A549 (cell line): ENCODE measurements around the gene KRT27. TPM values are rescaled to one million over a fixed set of nuclear protein-coding genes. Genes with fewer than 3 reads are reported as not detected.

Experiments used
- ATAC-seq, 2 experiments: fragments of 200-7000 bp in 1 of 2; fragments of >200 bp in 1 of 2; cut with Nextera tagmentation in 1 of 2; cut with Tn5 transposase in 1 of 2; 3 replicates each; pipeline versions ENCODE4 v1.8.0 to v1.9.1; 2018 to 2020; ENCODE audit warnings: mild to moderate bottlenecking in 1 of 2, moderate library complexity in 1 of 2
- CTCF ChIA-PET: fragments of 300-600 bp; sonication (Branson Sonifier 250); formaldehyde crosslinking; extraction: SDS; loops from one replicate; lab custom pipeline; 2021; ENCODE audit warnings: antibody characterized with exemption, inconsistent platforms; lab: Yijun Ruan, JAX
- POLR2A ChIA-PET: fragments of 350-600 bp; formaldehyde crosslinking; extraction: SDS; loops from one replicate; lab custom pipeline; 2021; ENCODE audit warnings: antibody characterized with exemption, inconsistent platforms; lab: Yijun Ruan, JAX
- DNase-seq, 2 experiments: peaks; one replicate each; pipeline versions ENCODE4 v3.0.0 to v3.0.0-alpha.2; 2011 to 2016; ENCODE audit warnings: low read depth in 1 of 2, low spot score in 1 of 2
- FAIRE-seq: peaks from 2 replicates; lab custom pipeline; 2011; peaks lifted over from hg19 to GRCh38; lab: Jason Lieb, UNC
- H3K27ac ChIP-seq, 2 experiments: fragments of >200 bp; sonication (Bioruptor Twin); formaldehyde crosslinking; 3 replicates each; pipeline ENCODE4 v1.5.1; 2016 to 2017
- H3K4me1 ChIP-seq: fragments of >200 bp; sonication (Bioruptor Twin); formaldehyde crosslinking; 3 replicates; pipeline ENCODE4 v1.6.1; 2016
- H3K4me2 ChIP-seq: fragments of >200 bp; sonication (Bioruptor Twin); formaldehyde crosslinking; 3 replicates; pipeline ENCODE4 v1.6.1; 2016
- H3K4me3 ChIP-seq: fragments of >200 bp; sonication (Bioruptor Twin); formaldehyde crosslinking; 3 replicates; pipeline ENCODE4 v1.5.1; 2016
- H3K9me3 ChIP-seq: fragments of >200 bp; sonication (Bioruptor Twin); formaldehyde crosslinking; 3 replicates; pipeline ENCODE4 v1.6.1; 2016
- BHLHE40 ChIP-seq: IDR thresholded peaks from 2 replicates; pipeline ENCODE4 v1.6.1; 2012; ENCODE audit warnings: low read depth, low read length, inconsistent platforms
- CBX2 ChIP-seq: fragments of 200-600 bp; sonication (generic); IDR thresholded peaks from 2 replicates; pipeline ENCODE4 v1.6.1; 2016; ENCODE audit warnings: low read depth, mild to moderate bottlenecking, borderline replicate concordance
- CBX8 ChIP-seq: fragments of 200-600 bp; sonication (generic); IDR thresholded peaks from 2 replicates; pipeline ENCODE4 v1.6.1; 2016
- CHD4 ChIP-seq: fragments of 200-600 bp; sonication (generic); IDR thresholded peaks from 2 replicates; pipeline ENCODE4 v1.6.1; 2016; ENCODE audit warnings: antibody characterized with exemption, mild to moderate bottlenecking, borderline replicate concordance
- EHF ChIP-seq: fragments of 250-450 bp; sonication (Bioruptor Pico); IDR thresholded peaks from 2 replicates; pipeline ENCODE4 v1.5.0; 2020; ENCODE audit warnings: mild to moderate bottlenecking
- EP300 ChIP-seq, 2 experiments: fragments of >200 bp; sonication (Bioruptor Twin); formaldehyde crosslinking; IDR thresholded peaks; 2 replicates in 1 of 2; 3 replicates in 1 of 2; pipeline ENCODE4 v1.6.1; 2016 to 2017
- HEYL ChIP-seq: fragments of 250-450 bp; sonication (Bioruptor Pico); IDR thresholded peaks from 2 replicates; pipeline ENCODE4 v1.8.0; 2021; ENCODE audit warnings: mild to moderate bottlenecking, moderate library complexity
- HOXB5 ChIP-seq: fragments of 250-450 bp; sonication (Bioruptor Pico); IDR thresholded peaks from 2 replicates; pipeline ENCODE4 v1.5.0; 2020; ENCODE audit warnings: mild to moderate bottlenecking, moderate library complexity
- JUN ChIP-seq, 2 experiments: fragments of >200 bp; sonication (Bioruptor Twin); formaldehyde crosslinking; IDR thresholded peaks; 2 replicates in 1 of 2; 3 replicates in 1 of 2; pipeline ENCODE4 v1.6.1; 2016 to 2017
- KDM1A ChIP-seq: fragments of 200-600 bp; sonication (generic); IDR thresholded peaks from 2 replicates; pipeline ENCODE4 v1.6.1; 2016; ENCODE audit warnings: low read depth, mild to moderate bottlenecking
- KDM5A ChIP-seq: fragments of 200-600 bp; sonication (generic); IDR thresholded peaks from 2 replicates; pipeline ENCODE4 v1.6.1; 2016; ENCODE audit warnings: antibody characterized with exemption, mild to moderate bottlenecking
- NR3C1 ChIP-seq: fragments of >200 bp; sonication (Bioruptor Twin); formaldehyde crosslinking; IDR thresholded peaks from 3 replicates; pipeline ENCODE4 v1.6.1; 2017
- RAD21 ChIP-seq, 2 experiments: fragments of >200 bp in 1 of 2; sonication (Bioruptor Twin) in 1 of 2; formaldehyde crosslinking in 1 of 2; IDR thresholded peaks in 1 of 2; conservative IDR thresholded peaks in 1 of 2; 2 replicates in 1 of 2; 3 replicates in 1 of 2; pipeline ENCODE4 v1.6.1; 2012 to 2018; ENCODE audit warnings: inconsistent platforms in 1 of 2
- RARB ChIP-seq: fragments of 250-450 bp; sonication (Bioruptor Pico); IDR thresholded peaks from 2 replicates; pipeline ENCODE4 v1.8.0; 2021; ENCODE audit warnings: mild to moderate bottlenecking, moderate library complexity
- RNF2 ChIP-seq: fragments of 200-600 bp; sonication (generic); IDR thresholded peaks from 2 replicates; pipeline ENCODE4 v1.6.1; 2016; ENCODE audit warnings: low read depth, mild to moderate bottlenecking, antibody characterized with exemption, moderate library complexity, borderline replicate concordance
- TFCP2L1 ChIP-seq: fragments of 250-450 bp; sonication (Bioruptor Pico); IDR thresholded peaks from 2 replicates; pipeline ENCODE4 v1.5.0; 2021; ENCODE audit warnings: mild to moderate bottlenecking
- ZSCAN20 ChIP-seq: fragments of 250-450 bp; sonication (Bioruptor Pico); IDR thresholded peaks from 2 replicates; pipeline ENCODE4 v1.8.0; 2022; ENCODE audit warnings: mild to moderate bottlenecking, moderate library complexity
- WGBS: methylation state at CpG from one replicate; pipeline ENCODE4 v1.1.6; 2017; ENCODE audit errors: missing lambda C conversion rate; 5-methylcytosine and 5-hydroxymethylcytosine counted together
- polyA plus RNA-seq, 4 experiments: library from polyadenylated mRNA; depleted of rRNA in 3 of 4; stranded (reverse); fragments of >200 nt; fragmentation: RNase III in 1 of 4; extraction: RNeasy Plus Mini Kit Qiagen cat#74134 plus additional on column Dnase treatment in 1 of 4; gene quantifications; 2 replicates in 3 of 4; 3 replicates in 1 of 4; pipeline ENCODE4 v1.2.3, GENCODE V29; 2011 to 2017
- TF ChIP-seq, protein P1 (sequence below): fragments of >200 bp; sonication (Bioruptor Twin); formaldehyde crosslinking; IDR thresholded peaks from 3 replicates; pipeline ENCODE4 v1.5.1; 2016
- TF ChIP-seq, protein P2 (sequence below): fragments of 250-450 bp; sonication (Bioruptor Pico); IDR thresholded peaks from 2 replicates; pipeline ENCODE4 v1.5.0; 2020; ENCODE audit warnings: low read depth, mild to moderate bottlenecking, moderate library complexity
- TF ChIP-seq, protein P3 (sequence below): IDR thresholded peaks from 2 replicates; pipeline ENCODE4 v1.6.1; 2012
- TF ChIP-seq, protein P4 (sequence below): fragments of >200 bp; sonication (Bioruptor Twin); formaldehyde crosslinking; IDR thresholded peaks from 3 replicates; pipeline ENCODE4 v1.6.1; 2016
- TF ChIP-seq, protein P5 (sequence below): fragments of >200 bp; sonication (Bioruptor Twin); formaldehyde crosslinking; IDR thresholded peaks from 2 replicates; pipeline ENCODE4 v1.6.1; 2016

Gene KRT27
- polyA plus RNA-seq, 2 of the 4 experiments (the other 2 are of a cell fraction) = not detected

DNA sequence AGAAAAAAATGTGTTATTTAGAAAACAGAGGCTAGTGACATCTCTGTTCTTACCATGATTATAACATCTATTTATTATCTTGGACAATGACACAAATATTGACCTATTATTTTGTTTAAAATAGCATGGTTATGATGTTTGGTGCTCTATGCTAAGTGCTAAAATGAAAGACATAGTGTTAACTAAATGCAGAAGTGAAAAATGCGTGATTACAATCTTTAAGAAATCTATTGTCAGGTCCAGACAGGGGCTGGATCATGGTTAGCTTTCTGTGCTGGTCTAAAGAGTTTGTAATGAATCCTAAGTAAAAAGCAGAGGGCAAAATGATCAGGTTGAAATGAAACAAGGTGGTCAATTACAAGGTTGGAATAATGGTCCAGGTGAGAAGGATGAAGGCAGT lies 18.0 kb upstream of the KRT27 start:
- H3K4me3 ChIP-seq = no peak overlapping the region

DNA sequence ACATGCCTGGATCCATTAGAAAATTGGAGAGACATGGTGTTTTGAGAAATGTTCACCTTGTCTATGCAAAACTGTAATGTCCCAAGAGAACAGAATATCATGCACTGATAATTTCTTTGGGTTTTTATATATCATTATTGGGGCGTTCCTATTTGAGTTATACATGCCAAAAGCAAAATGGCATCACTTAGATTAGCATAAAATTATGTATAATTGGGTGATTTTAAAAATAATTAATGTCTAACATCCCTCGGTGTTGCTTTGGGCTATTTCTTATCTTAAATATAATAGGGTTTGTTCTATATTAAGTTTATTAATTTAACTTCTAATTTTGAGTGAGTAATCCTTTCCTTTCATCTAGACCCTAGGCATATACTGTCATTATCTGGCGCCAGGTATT lies 17.5 kb upstream of the KRT27 start, which contains the start of gene KRT28:
Gene KRT28, minus strand, starts transcription at position 101 of the 400 bp plus-strand sequence. Its CDS starts 66 bp downstream, at position 35.
- FAIRE-seq (no peak), DNase-seq (no peak), ATAC-seq (no peak)
- ChIA-PET CTCF (interaction anchor here (0.6 to 8.3 kb wide), 4 partner anchors 180 to 863 kb away, joined by 3 to 86 read pairs (median 4); no protein-coding TSS in a partner anchor), POLR2A (no interaction called here)
- no peak within 1 kb of the TSS for H3K4me2 ChIP-seq
- WGBS = 55% methylated on average over 3 of the region's 3 CpGs
- H3K4me1 ChIP-seq = peaks cover 7% of the 10 kb centered on the region
- H3K27ac ChIP-seq = no peak within 1 kb of the TSS
- TF ChIP-seq EHF (CRISPR knock-in tag) = no peak
- TF ChIP-seq, protein P1, sequence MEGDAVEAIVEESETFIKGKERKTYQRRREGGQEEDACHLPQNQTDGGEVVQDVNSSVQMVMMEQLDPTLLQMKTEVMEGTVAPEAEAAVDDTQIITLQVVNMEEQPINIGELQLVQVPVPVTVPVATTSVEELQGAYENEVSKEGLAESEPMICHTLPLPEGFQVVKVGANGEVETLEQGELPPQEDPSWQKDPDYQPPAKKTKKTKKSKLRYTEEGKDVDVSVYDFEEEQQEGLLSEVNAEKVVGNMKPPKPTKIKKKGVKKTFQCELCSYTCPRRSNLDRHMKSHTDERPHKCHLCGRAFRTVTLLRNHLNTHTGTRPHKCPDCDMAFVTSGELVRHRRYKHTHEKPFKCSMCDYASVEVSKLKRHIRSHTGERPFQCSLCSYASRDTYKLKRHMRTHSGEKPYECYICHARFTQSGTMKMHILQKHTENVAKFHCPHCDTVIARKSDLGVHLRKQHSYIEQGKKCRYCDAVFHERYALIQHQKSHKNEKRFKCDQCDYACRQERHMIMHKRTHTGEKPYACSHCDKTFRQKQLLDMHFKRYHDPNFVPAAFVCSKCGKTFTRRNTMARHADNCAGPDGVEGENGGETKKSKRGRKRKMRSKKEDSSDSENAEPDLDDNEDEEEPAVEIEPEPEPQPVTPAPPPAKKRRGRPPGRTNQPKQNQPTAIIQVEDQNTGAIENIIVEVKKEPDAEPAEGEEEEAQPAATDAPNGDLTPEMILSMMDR = no peak
- TF ChIP-seq, protein P2, sequence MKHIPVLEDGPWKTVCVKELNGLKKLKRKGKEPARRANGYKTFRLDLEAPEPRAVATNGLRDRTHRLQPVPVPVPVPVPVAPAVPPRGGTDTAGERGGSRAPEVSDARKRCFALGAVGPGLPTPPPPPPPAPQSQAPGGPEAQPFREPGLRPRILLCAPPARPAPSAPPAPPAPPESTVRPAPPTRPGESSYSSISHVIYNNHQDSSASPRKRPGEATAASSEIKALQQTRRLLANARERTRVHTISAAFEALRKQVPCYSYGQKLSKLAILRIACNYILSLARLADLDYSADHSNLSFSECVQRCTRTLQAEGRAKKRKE (CRISPR knock-in tag) = no peak
- no peaks in the 10 kb centered on the region for H3K9me3 ChIP-seq
- H3K4me3 ChIP-seq = no peak within 1 kb of the TSS

More for the DNA sequence above, 18.0 kb upstream of the KRT27 start:
- Histone ChIP-seq H3K27ac (no peak overlapping the region), H3K4me1 (peaks cover 7% of the 10 kb centered on the region), H3K4me2 (no peak overlapping the region), H3K9me3 (no peaks in the 10 kb centered on the region; the same call in 2 of the 3 replicates)
- no peak for ATAC-seq
- 81% methylated on average over 1 of the region's 1 CpG for WGBS
- FAIRE-seq = peak; percentile 32
- CTCF ChIA-PET = interaction anchor here (0.6 to 8.3 kb wide), 5 partner anchors 10 to 863 kb away, joined by 3 to 86 read pairs (median 9); no protein-coding TSS in a partner anchor
- no peak for DNase-seq
- POLR2A ChIA-PET = no interaction called here
- TF ChIP-seq KDM5A = no peak
- TF ChIP-seq, protein P3, sequence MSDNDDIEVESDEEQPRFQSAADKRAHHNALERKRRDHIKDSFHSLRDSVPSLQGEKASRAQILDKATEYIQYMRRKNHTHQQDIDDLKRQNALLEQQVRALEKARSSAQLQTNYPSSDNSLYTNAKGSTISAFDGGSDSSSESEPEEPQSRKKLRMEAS = no peak
- TF ChIP-seq JUN (IDR thresholded peaks at IDR 0.05) = no peak
- TF ChIP-seq, protein P4, sequence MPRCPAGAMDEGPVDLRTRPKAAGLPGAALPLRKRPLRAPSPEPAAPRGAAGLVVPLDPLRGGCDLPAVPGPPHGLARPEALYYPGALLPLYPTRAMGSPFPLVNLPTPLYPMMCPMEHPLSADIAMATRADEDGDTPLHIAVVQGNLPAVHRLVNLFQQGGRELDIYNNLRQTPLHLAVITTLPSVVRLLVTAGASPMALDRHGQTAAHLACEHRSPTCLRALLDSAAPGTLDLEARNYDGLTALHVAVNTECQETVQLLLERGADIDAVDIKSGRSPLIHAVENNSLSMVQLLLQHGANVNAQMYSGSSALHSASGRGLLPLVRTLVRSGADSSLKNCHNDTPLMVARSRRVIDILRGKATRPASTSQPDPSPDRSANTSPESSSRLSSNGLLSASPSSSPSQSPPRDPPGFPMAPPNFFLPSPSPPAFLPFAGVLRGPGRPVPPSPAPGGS = no peak
- no peak for TF ChIP-seq CBX2
- TF ChIP-seq, protein P5, sequence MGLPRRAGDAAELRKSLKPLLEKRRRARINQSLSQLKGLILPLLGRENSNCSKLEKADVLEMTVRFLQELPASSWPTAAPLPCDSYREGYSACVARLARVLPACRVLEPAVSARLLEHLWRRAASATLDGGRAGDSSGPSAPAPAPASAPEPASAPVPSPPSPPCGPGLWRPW = no peak
- no peak for TF ChIP-seq RNF2
- TF ChIP-seq KDM1A = no peak

DNA sequence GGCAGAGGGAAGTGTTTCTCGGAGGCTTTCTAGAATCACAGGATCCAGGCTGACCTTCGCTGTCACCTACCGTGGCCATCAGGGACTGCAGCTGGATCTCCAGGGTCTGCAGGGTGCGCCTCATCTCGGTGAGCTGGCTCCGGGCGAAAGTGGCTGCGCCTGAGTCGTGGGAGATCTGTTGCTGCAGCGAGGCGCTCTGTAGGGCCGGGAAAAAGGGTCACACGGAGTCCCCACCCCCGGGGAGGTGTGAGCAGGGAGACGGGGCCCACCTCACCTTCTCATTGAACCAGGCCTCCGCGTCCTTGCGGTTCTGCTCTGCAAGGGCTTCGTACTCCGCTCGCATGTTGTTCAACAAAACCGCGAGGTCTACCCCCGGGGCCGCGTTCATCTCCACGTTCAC lies 14.5 kb upstream of the KRT27 start:
- H3K9me3 ChIP-seq = no peaks in the 10 kb centered on the region
- ATAC-seq = no peak
- WGBS = 84% methylated on average over 27 of the region's 27 CpGs
- H3K4me2 ChIP-seq = no peak overlapping the region
- no peaks in the 10 kb centered on the region for H3K4me1 ChIP-seq
- DNase-seq = no peak
- no peak overlapping the region for H3K27ac ChIP-seq
- ChIA-PET POLR2A (no interaction called here), CTCF (interaction anchor here (0.6 to 11.5 kb wide), 8 partner anchors 14 to 983 kb away, joined by 3 to 304 read pairs (median 8); no protein-coding TSS in a partner anchor)
- FAIRE-seq = no peak
- TF ChIP-seq, protein P5 = no peak
- no peak overlapping the region for H3K4me3 ChIP-seq

DNA sequence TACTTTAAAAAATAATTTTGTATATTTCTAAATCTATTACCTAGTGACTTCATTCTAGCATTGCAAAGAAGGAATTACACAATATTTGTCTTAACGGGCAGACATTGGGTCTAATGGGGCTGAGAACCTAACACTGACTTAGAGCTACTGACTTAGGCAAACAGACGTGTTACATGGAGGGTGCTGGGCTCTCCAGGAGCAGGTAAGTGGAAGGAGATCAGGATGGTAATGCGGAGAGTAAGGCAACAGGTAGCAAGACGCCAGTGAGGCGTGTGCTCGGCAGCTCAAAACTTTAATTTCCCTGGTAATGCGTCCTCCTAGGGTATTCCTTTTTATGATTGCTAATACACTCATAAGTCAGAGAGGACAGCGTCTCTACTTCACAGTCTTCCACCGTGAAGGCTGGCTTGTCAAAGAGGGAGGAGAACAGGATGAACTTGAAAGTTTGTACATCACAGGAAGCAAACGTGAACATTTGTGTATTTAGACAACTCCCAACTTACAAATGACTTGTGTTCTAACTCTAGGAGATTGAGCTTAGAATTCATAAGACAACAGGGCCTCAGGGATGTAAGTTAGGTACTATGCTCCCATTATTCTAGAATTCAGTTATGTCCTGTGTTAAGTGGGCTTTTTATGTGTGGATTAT lies 12.8 kb upstream of the KRT27 start:
- Histone ChIP-seq H3K27ac (no peak overlapping the region), H3K4me3 (no peak overlapping the region), H3K4me2 (no peak overlapping the region), H3K4me1 (no peaks in the 10 kb centered on the region), H3K9me3 (no peaks in the 10 kb centered on the region)
- ATAC-seq = no peak
- whole genome bisulfite sequencing = 65% methylated on average over 10 of the region's 10 CpGs
- POLR2A ChIA-PET = no interaction called here
- CTCF ChIA-PET = interaction anchor here (0.9 to 11.5 kb wide), 11 partner anchors 9 to 871 kb away, joined by 3 to 304 read pairs (median 7); no protein-coding TSS in a partner anchor
- DNase-seq = no peak
- peak; percentile 13 for FAIRE-seq
- TF ChIP-seq CBX2 (no peak), CHD4 (no peak), HOXB5 (CRISPR knock-in tag) (no peak), CBX8 (no peak), ZSCAN20 (CRISPR knock-in tag) (no peak), EP300 (IDR thresholded peaks at IDR 0.05) (no peak), BHLHE40 (no peak), RAD21 (conservative IDR thresholded peaks at IDR 0.05 in 1 of 2, IDR thresholded peaks at IDR 0.05 in 1 of 2) (no peak), NR3C1 (no peak), TFCP2L1 (no peak), KDM5A (no peak), RARB (CRISPR knock-in tag) (no peak), HEYL (CRISPR knock-in tag) (no peak)
- TF ChIP-seq, protein P1 = no peak
